GM23248 (cell line): ENCODE data around the gene RALY.

Experiments
- EZH2 ChIP-seq: fragments of 200-600 bp; sonication (generic); IDR thresholded peaks from 2 replicates; pipeline ENCODE4 v1.6.1; 2018; ENCODE audit warnings: antibody characterized with exemption, mild to moderate bottlenecking; ENCODE audit not compliant: insufficient read depth, poor library complexity, severe bottlenecking
- EZH2phosphoT487 ChIP-seq: fragments of 200-600 bp; sonication (generic); IDR thresholded peaks from 2 replicates; pipeline ENCODE4 v1.6.1; 2018; ENCODE audit warnings: antibody characterized with exemption, moderate library complexity, mild to moderate bottlenecking, low read depth; ENCODE audit not compliant: insufficient read depth

- TF ChIP-seq EZH2phosphoT487: no peak
- TF ChIP-seq EZH2: no peak
Observed at GRCh38 chr20:34090645-34091044, 96.9 kb downstream of the RALY start.
